K562 (cell line): ENCODE measurements around the gene ORMDL2. TPM values are rescaled to one million over a fixed set of nuclear protein-coding genes. Genes with fewer than 3 reads are reported as not detected.

Source experiments
- ETV5 ChIP-seq: sonication (generic); formaldehyde crosslinking; IDR thresholded peaks from 2 replicates; pipeline ENCODE4 v1.4.0; 2020; ENCODE audit warnings: low read depth, mild to moderate bottlenecking, missing genetic modification reagents
- HCFC1 ChIP-seq: IDR thresholded peaks from 2 replicates; pipeline ENCODE4 v1.6.1; 2012; ENCODE audit warnings: low read depth, low read length, improper control_type of control experiment
- NFIX ChIP-seq: fragments of 250-450 bp; sonication (Bioruptor Pico); IDR thresholded peaks from 2 replicates; pipeline ENCODE4 v1.4.0; 2020; ENCODE audit warnings: low read depth, mild to moderate bottlenecking, moderate library complexity
- NUFIP1 ChIP-seq: fragments of 450-650 bp; IDR thresholded peaks from 2 replicates; pipeline ENCODE4 v1.6.1; 2018; ENCODE audit not compliant: partially characterized antibody
- REST ChIP-seq, 2 experiments: fragments of 450-650 bp; formaldehyde crosslinking in 1 of 2; IDR thresholded peaks; 2 replicates each; pipeline versions ENCODE4 v1.4.0 to v1.6.1; 2014 to 2020; ENCODE audit warnings: mild to moderate bottlenecking in 2 of 2, borderline replicate concordance in 1 of 2, low read depth in 1 of 2
- STAT6 ChIP-seq: sonication (generic); formaldehyde crosslinking; IDR thresholded peaks from 2 replicates; pipeline ENCODE4 v1.8.1; 2023; ENCODE audit warnings: mild to moderate bottlenecking, missing genetic modification reagents
- ZC3H11A ChIP-seq: IDR thresholded peaks from 2 replicates; pipeline ENCODE4 v1.6.1; 2012; ENCODE audit warnings: low read depth, low read length, improper control_type of control experiment
- ZNF263 ChIP-seq: sonication (generic); formaldehyde crosslinking; IDR thresholded peaks from 2 replicates; pipeline ENCODE4 v1.8.0; 2022; ENCODE audit warnings: mild to moderate bottlenecking, missing genetic modification reagents, borderline replicate concordance
- ZNF609 ChIP-seq: sonication (generic); formaldehyde crosslinking; IDR thresholded peaks from 2 replicates; pipeline ENCODE4 v1.8.1; 2023; ENCODE audit warnings: missing genetic modification reagents, mild to moderate bottlenecking, borderline replicate concordance
- ZNF79 ChIP-seq: fragments of 250-450 bp; sonication (Bioruptor Pico); IDR thresholded peaks from 2 replicates; pipeline ENCODE4 v1.4.0; 2020; ENCODE audit warnings: low read depth, mild to moderate bottlenecking, moderate library complexity
- polyA plus RNA-seq, 8 experiments: library from polyadenylated mRNA; depleted of rRNA in 4 of 8; stranded (reverse) in 5 of 8; unstranded in 3 of 8; fragments of >200 nt; fragmentation: Nextera tagmentation in 2 of 8; fragmentation: Illumina TruSeq in 1 of 8; extraction: Ambion mirVana in 2 of 8; extraction: Trizol in 1 of 8; gene quantifications; 2 replicates each; pipeline versions ENCODE4 v1.2.1 to v1.2.3, GENCODE V29; 2011 to 2014; ENCODE audit warnings: inconsistent platforms in 1 of 8, missing spikeins in 1 of 8
- total RNA-seq, 7 experiments: library from RNA; depleted of rRNA in 6 of 7; stranded (reverse); fragments of >200 nt in 6 of 7; fragmentation: Illumina TruSeq in 2 of 7; extraction: Trizol in 2 of 7; gene quantifications; 2 replicates each; pipeline versions ENCODE4 v1.2.1 to v1.2.3, GENCODE V29; 2011 to 2021; ENCODE audit warnings: low replicate concordance in 1 of 7

Gene ORMDL2
- total and polyA plus RNA-seq, 9 of the 15 experiments (the other 6 are each of a cell fraction or from before 2014, with no cell fraction given): 9.9 to 113 (median 34.4) TPM

GRCh38 chr12:55817345-55818139 lies at the start of gene ORMDL2, which contains the start of gene SARNP (continued):
- TF ChIP-seq REST (IDR thresholded peaks at IDR 0.05; ENCODE audit: borderline replicate concordance): no peak
- TF ChIP-seq REST (CRISPR knock-in tag; IDR thresholded peaks at IDR 0.05; ENCODE audit: low read depth): 0 out of 2 replicates have a peak, but pooled peaks have one; percentile 16
- 0 out of 2 replicates have a peak, but pooled peaks have one; percentile 4 for TF ChIP-seq ETV5
- no peak for TF ChIP-seq NFIX (CRISPR knock-in tag)
- no peak for TF ChIP-seq NUFIP1
- TF ChIP-seq STAT6: peak; percentile 91; the same call in 1 of the 2 replicates
- no peak for TF ChIP-seq ZNF263 (CRISPR knock-in tag)
- TF ChIP-seq HCFC1: peak; percentile 65
- TF ChIP-seq ZNF79 (CRISPR knock-in tag): no peak
- TF ChIP-seq ZC3H11A: no peak
- TF ChIP-seq ZNF609 (CRISPR knock-in tag): 0 out of 2 replicates have a peak, but pooled peaks have one; percentile 46
